ENCODE measurements around the gene TCEA2. TPM values are rescaled to one million over a fixed set of nuclear protein-coding genes. Genes with fewer than 3 reads are reported as not detected.
A peak's percentile ranks its signal among the peaks of the same experiment; 100 is the strongest.

TCEA2 gene
- total and polyA plus RNA-seq, 2 of the 13 experiments (the other 11 are each of a cell fraction or from before 2014, with no cell fraction given): 28.1 to 33.7 TPM

- TF ChIP-seq GABPA (IDR thresholded peaks at IDR 0.05; ENCODE audit: low read depth, low read length) (no peak), GABPA (CRISPR knock-in tag; IDR thresholded peaks at IDR 0.05; ENCODE audit: low read depth) (no peak), ZNF558 (CRISPR knock-in tag; IDR thresholded peaks at IDR 0.05; ENCODE audit: borderline replicate concordance) (0 out of 2 replicates have a peak, but pooled peaks have one; percentile 32), MLLT10 (CRISPR knock-in tag; IDR thresholded peaks at IDR 0.05) (no peak), UBTF (CRISPR knock-in tag; IDR thresholded peaks at IDR 0.05) (no peak), ZBTB7B (CRISPR knock-in tag; IDR thresholded peaks at IDR 0.05) (peak; percentile 81), IRX3 (CRISPR knock-in tag; IDR thresholded peaks at IDR 0.05; ENCODE audit: borderline replicate concordance, low read depth) (no peak), KLF9 (CRISPR knock-in tag; IDR thresholded peaks at IDR 0.05; ENCODE audit: low read depth) (no peak), ZNF468 (CRISPR knock-in tag; IDR thresholded peaks at IDR 0.05) (peak; percentile 83; the same call in 1 of the 2 replicates), RBAK (CRISPR knock-in tag; IDR thresholded peaks at IDR 0.05) (no peak), ZNF816 (CRISPR knock-in tag; IDR thresholded peaks at IDR 0.05; ENCODE audit: borderline replicate concordance) (no peak), CBFB (CRISPR knock-in tag; IDR thresholded peaks at IDR 0.05) (no peak; the same call in 1 of the 2 replicates), SNAPC5 (CRISPR knock-in tag; IDR thresholded peaks at IDR 0.05; ENCODE audit: borderline replicate concordance) (no peak), ZNF484 (CRISPR knock-in tag; IDR thresholded peaks at IDR 0.05; ENCODE audit: borderline replicate concordance, low read depth) (no peak), ZNF737 (CRISPR knock-in tag; IDR thresholded peaks at IDR 0.05; ENCODE audit: borderline replicate concordance) (no peak), ZNF496 (CRISPR knock-in tag; IDR thresholded peaks at IDR 0.05; ENCODE audit: insufficient replicate concordance) (no peak), PHB2 (IDR thresholded peaks at IDR 0.05; ENCODE audit: partially characterized antibody) (no peak), ZNF770 (CRISPR knock-in tag; IDR thresholded peaks at IDR 0.05) (no peak), NFRKB (IDR thresholded peaks at IDR 0.05) (no peak), ASH2L (IDR thresholded peaks at IDR 0.05; ENCODE audit: insufficient read length, low read depth, low read length) (no peak), YY1 (IDR thresholded peaks at IDR 0.05; ENCODE audit: insufficient read depth, insufficient replicate concordance, low read depth, low read length) (no peak), MTERF4 (CRISPR knock-in tag; IDR thresholded peaks at IDR 0.05) (no peak), AGO1 (IDR thresholded peaks at IDR 0.05; ENCODE audit: low read depth, low read length, poor library complexity, severe bottlenecking) (peak; percentile 97)
These were observed 22.6 kb upstream of the TCEA2 start (continued) for GRCh38 chr20:64040231-64041039.
